Stimulated activated CD8-positive, alpha-beta memory T cell treated with anti-CD3 and anti-CD28 coated beads, Interleukin-4, amount 100 ng/mL, for 48 hours (primary cell): Measurements from ENCODE around the gene PDE4B.
"Not testable (repeated sequence)": the region's sequence is repeated elsewhere in the genome, so short reads cannot be mapped to it uniquely, and the experiment has no call there.

Experiments
- DNase-seq: peaks from one replicate; pipeline ENCODE4 v3.0.0-alpha.2; 2020

The PDE4B gene

DNA sequence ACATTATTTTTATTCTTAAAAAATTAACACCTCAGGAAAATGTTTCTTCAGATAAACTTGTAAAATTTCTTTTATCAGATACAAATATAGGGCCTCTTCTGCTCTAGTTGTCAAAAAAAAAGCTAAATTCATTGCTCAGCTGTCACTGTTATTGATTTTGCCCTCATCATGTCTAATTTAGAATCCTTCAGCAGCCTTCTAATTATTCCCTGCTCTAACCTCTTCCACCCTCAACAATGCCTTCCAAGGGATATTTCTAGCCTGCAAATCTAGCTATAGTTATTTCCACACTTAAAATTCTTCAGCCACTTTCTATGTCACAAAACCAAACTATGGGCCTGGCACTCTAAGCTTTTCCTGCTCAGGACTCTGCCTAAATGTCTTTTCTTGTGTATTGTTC lies 25.2 kb downstream of the PDE4B start:
- no peak for DNase-seq

DNA sequence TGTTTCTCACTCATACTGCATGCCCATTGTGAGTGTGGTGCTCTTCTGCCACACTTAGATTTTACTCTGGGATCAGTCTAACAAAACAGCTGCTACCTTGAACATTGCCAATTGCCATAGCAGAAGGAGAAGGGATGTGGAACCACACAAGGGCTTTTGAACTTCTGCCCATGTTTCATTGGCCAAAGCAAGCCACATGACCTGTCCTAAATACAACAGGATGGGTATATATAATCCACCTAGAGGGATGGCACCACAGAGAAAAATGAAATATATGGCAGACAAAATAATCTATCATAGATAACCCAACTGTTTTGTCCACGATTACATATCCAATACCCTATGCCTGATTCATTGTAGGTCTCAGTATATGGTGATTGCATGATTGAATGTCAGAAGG lies 26.3 kb downstream of the PDE4B start:
- no peak for DNase-seq

DNA sequence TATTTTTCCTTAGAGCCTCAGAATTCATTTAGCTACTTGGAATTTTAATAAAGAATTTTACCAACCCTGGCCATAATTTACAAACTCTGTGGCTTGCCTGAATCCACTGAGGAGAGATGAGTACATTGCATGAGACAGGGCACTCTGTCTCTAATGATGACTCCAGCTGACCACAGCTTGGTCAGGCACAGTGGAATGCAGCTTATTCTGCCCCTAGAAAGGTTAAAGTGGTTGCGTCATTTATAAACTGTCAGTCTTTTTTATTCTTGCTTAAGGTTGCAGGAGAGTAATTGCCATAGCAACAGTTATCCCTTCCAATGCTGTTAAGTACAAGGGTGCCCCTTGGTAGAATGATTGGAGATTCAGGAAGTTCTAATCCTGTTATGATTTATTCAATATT lies 28.3 kb downstream of the PDE4B start:
- DNase-seq = no peak

DNA sequence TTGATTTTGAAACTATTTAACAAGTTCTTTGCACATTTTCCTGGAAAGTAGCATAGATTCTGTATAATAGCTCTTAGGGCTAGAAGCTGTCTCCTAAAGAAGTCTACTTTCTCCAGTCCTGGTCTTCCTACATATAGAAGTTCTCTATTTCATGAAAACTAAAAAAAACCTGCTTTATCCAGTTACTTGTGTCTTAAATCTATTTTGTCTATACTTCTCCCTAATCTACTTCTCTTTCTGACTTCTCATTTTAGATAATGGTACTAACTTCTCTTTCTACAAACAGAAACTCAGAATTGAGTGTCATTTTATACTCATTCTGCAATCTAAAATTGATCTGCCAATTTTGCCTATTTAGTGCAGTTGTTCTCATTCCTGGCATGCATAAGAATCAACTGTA lies 28.7 kb downstream of the PDE4B start:
- DNase-seq = no peak

DNA sequence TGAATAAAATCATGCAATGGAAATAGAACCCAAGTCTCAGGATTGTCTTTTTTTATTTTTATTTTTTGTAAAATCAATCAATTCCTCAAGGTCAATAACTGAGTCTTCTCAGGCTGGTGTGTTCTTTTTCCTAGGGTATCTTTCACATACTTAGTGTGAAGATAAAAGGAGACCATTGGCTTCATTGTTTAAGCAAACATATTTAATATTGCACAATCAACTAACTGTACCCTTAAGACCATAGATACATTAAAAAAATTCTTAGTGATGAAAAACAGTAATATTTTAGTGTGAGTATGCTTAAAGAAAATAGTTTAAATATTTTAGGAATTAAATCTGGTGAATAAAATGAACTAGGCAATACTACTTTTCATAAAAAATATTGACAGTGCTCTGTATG lies 31.4 kb downstream of the PDE4B start:
- no peak for DNase-seq

DNA sequence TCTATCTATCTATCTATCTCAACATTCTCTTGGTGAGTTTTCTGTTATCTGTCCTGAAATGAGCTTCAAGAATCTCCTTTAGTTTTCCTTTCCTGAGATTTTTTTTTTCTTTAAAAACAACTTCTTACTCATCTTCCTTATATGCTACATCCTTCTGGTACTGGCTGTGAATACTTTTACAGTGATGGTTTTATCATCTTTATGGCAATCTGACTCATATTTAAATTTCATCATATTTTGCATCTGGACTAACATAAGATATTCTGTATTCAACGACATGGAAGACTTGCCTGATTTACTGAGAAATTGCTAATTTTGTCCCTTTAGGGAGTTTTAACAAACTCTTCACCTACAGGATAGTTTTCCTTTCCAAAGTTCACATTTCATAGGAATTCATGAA lies 33.0 kb downstream of the PDE4B start:
- DNase-seq = no peak

DNA sequence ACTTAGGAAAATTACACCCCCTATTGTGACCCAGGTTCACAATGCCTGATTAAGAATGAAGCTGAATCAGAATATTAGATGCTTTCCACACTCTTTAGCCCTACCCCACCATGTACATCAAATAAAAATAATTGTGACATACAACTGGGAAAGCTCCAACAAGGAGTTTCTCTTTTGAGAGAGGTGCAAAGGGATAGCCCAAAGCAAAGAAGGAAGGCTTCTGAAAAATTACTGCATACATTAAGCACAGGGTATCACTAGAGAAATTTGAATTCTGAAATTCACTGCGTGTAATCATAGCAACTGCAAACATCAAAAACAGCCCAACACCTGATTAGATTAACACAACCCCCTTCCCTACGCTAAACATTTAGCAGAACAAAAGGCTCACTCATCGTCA lies 34.1 kb downstream of the PDE4B start:
- DNase-seq = no peak

DNA sequence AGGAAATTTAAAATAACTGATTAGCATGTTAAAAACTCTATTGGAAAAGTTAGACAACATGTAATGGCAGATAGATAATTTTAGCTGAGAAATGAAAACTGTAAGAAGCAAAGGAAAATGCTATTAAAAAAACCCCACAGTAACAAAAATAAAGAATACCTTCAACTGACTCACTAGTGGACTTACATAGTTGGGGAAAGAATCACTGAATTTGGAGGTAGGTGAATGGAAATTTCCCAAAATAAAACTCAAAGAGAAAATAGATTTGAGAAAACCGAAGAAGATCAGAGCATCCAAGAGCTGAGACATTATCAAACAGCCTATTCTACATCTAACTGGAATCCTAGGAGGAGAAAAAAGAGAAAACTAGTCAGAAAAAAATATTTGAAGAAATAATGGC lies 34.7 kb downstream of the PDE4B start:
- no peak for DNase-seq

DNA sequence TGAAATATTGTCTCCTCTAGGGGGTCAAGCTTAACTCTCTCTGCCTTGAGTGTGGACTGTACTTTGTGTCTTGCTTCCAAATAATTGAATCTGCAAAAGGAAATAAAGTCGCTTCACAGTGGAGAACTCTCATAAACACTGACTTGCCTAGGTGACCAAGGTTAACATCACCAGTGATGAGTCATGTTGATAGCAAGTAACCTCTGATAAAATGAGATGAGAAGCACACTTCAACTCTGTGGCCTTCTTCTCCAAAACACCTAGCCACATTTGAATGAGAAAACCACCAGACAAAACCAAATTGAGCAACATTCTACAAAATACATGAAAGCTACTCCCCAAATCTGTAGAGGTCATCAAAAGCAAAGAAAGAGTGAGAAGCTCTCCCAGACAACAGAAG lies 37.6 kb downstream of the PDE4B start:
- DNase-seq = no peak

DNA sequence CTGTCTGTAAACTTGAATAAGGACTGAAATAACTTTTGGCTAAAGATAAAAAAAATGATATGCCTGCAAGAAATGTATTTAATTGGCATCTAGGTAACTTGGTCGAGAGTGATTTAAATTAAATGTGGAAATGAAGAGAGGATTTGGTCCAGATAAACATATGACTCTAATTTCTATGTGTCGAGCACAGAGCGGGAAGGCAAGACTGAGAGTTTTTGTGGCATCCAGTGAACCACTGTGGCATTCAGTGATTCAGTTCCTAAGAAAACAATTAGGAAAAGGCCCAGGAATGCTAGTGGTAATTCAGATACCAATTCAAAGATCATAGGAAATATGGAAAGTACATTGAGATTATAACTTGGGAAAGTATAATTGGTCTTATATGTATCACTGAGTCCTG lies 39.6 kb downstream of the PDE4B start:
- no peak for DNase-seq

DNA sequence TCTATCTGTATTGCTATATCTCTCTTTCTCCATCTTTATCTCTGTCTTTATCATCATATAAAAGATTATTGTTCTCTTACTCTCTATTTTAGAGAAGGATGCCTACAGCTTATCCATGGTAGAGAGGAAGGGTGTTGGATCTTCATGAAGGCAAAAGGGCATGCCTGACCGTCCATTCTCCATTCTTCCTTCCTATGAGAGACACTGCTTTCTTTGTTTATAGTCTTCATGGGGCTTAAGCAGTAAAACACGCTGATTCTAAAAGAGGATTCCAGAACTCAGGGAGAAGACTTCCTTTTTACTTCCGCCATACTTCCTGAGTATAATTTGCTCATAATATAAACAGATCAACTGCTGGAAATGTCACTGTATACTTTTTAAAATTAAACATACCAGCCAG lies 44.0 kb downstream of the PDE4B start:
- no peak for DNase-seq

DNA sequence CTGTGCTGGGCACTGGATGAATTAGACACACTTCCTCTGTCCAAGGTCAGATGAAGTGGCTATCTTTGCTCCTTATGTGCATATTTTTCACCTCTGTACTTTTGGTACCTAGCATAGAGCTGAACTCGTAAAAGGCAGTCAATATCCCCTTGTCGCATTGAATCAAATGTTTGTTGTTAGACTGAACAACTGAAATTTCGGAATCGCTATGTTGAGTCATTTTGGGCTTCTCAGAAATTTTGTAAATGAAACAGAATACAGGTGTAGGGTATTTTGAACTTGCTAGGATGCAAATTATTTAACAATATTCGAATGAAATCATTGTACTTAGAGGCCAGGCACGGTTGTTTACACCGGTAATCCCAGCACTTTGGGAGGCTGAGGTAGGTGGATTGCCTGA lies 48.0 kb downstream of the PDE4B start:
- DNase-seq = no peak

DNA sequence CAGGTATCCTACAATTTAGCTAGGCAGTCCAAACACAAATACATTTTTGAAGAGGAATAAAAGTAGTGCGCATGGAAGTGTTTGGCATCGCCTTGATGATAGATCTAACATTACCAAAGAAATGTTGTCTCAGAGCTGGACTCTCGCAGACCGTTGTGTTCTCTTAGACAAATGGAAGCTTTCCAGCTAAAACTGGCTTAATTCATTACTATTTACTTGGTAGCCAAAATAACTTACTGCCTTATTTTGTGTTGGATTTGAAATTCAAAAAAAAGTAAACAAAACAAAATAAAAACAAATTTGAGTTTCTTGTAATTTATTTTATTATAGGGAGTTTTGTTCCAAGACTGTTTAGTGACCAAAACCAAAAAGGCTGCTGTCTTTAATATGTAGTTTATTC lies 51.6 kb downstream of the PDE4B start:
- no peak for DNase-seq

DNA sequence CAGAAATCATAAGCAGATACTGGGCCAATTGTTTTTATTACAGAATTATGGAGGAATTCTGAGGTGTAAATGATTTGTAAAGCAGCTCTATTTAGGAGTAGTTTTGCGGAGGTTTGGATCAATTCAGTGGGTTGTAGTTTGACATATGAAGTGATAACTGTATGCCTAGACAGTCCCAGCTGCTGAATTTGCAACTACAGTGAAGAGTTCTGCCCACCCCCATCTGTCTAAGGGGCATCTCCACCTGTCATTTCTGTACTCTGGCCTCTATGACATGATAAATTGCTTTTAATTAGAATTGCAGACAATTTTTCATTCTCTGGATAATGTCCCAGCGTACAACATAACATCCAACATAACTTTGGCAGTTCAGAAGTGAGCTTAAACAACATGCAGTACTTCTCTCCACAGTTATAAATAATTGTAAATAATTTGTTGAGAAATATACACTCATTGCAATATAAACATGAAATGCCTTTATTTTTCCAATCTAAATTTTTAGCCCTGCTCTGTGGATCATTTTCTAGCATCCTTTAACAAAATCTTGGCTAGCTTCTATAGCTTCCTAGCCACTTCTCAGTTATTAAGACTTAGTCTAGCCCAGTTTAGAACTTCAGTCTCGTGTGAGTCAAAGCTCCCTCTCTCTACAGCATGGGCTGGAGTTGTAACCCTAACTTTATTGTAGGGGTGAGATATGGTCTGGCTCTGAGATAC lies 52.3 kb downstream of the PDE4B start:
- DNase-seq = no peak

DNA sequence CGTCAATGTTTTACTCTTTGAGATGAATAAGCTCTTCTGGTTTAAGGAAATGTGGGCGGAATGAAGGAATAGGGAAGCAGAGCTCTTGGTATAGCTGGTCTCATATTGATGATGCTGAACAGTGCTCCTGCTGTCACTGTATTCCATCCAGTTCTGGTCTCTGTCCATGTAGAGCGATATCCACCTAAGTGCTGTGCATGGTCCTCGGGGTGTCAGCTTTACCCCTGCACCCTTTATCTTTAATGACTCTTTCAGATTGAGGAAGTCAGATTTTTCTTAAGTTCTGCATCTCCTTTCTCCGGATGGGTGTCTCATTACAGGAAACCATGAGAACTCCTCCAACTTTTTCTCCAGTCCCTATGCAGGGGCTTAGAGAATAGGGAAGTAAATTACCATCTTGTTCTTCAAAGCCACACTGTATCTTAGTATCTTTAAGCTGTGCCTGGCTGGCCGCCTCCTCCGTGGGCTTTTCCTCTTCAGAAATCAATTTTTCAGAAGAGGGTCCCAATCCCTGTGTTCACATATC lies 52.9 kb downstream of the PDE4B start:
- no peak for DNase-seq

DNA sequence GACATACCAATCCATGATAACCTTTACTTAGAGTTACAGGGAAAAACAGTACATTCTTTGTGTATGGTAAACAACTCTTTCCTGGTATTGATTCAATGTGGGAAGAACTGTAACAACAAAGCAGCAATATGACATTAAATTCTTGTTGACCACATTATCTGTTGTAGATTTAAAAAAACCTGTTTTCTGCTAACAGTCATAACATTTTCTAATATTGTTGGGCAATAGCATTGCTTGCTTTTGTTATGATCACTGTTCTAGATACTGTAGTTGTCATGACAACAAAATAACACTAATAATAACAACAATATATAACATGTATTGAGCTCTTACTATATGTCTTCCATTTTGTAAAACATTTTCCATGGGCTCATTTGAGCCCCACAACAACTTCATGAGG lies 54.2 kb downstream of the PDE4B start:
- DNase-seq = no peak

DNA sequence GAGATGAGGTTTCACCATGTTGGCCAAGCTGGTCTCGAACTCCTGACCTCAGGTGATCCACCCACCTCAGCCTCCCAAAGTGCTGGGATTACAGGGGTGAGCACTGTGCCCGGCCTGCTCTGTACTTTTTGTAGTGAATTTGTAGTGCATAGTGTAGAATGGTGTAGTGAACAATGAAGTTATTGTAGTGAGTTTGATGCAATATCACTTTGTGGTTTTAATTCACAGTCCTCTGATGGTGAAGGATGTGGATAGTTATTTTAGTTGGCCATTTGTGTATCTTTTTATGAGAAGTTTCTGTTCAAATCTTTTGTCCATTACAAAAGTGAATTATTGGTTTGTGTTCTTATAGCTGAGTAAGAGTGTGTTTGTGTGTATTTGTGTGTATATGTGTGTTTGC lies 57.6 kb downstream of the PDE4B start:
- DNase-seq = no peak

DNA sequence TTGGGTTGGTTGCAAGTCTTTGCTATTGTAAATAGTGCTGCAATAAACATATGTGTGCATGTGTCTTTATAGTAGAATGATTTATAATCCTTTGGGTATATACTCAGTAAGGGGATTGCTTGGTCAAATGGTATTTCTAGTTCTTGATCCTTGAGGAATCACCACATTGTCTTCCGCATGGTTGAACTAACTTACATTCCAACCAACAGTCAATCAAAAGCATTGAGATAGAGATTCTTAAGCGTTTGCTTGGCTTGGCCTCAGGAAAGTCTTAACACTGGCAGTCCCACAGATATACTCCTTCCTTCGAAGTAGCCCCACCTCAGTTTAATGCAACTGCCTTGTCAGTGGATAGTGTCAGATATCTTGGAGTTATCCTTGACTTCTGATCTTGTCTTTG lies 63.9 kb downstream of the PDE4B start:
- DNase-seq = not testable (repeated sequence)

DNA sequence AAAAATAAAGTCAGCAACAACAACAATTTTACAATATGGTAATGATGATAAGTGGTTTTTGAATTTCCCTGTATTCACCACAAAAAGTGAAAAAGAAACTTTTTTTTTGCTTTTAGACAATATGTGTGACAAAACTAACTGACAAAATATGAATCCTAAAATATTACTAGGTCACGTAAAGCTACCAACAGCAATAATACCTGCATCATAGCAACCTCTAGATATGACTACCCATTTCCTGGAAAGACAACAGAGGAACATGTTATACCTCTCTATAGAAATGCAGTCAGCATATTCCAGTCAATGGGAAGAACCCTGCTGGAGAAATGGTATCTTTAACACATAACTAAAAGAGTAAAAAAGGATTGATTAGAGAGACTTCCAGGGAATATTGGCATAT lies 73.7 kb downstream of the PDE4B start:
- no peak for DNase-seq

DNA sequence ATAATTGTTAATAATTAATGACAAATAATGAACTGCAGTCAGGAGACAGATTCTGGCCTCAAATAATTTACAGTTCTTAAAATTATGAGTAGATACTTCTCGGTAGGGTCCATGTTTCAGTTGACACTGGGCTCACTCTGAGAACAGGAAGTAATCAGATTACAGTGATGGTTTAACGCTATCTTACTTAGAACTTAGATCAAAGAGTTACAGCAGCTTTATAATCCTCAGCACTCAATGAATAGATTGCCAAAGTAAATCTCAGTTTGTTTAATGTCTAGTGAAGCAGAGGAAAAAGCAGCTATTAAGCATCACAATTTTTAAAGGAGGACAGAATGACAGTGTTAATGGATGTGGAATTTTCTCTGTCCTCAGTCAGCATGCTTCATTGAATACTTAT lies 79.6 kb downstream of the PDE4B start:
- no peak for DNase-seq

DNA sequence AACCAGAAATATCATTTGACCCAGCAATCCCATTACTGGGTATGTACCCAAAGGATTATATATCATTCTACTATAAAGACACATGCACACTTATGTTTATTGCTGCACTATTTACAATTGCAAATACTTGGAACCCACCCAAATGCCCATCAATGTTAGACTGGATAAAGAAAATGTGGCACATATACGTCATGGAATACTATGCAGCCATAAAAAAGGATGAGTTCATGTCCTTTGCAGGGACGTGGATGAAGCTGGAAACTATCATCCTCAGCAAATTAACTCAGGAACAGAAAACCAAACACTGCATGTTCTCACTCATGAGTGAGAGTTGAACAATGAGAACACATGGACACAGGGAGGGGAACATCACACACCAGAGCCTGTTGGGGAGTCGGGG lies 85.6 kb downstream of the PDE4B start:
- not testable (repeated sequence) for DNase-seq

DNA sequence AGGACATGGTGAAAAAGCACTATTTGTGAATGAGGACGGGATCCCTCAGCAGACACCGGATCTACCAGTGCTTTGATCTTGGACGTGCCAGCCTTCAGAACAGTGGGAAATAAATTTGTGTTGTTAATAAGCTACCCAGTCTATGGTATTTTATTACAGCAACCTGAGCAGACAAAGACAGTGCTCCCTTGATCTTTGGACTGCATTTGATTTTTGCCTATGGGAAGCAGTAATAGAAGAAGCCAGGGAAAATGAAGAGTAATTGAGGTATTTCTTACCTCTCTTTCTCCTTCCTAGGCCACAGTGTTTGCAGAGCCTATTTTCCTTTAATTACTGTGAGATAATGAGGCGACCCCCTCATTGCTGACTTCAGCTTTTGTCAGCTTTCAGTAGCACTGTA lies 87.9 kb downstream of the PDE4B start:
- DNase-seq = no peak

DNA sequence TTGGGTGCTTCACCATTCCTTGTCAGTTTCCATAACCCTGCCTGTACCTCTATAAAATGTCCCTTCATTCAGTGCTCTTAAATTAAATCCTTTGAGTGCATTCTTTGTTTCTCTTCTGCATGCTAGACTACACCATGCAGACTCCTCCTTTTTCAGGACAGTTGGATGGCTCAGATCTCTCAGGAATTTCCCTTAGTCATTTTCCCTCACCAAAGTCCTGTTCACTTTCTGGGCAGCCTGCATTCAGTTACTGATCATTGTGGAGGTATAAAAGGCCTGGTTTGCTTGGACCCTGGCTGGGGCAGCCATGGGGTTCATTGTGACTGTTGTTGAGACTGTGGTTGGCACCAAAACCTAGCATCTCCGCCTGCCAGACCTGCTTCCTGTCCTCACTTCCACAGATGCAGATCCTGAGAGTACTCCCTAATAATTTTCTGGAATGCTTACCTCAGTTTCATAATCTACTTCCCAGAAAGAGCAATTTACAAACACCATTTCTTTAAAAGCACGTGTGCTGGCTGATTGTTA lies 88.4 kb downstream of the PDE4B start:
- no peak for DNase-seq

DNA sequence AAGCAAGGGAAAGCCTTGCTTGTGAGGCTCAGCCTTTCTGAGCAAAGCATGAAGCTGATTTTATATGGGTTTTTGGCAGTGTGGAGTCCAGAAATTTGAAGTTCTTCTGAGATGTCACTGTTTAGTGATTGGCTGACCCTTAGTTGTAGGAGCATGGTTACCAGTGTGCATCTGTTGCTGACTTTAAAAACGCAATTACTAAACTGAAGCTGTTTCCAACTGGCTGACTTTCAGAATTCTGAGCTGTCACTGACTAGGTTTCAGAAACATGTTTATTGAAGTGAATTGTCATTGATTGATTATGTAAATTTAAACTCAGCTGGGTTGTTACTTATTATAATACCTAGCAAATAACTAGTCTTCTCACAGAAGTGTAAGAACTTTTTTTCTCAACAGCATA lies 89.4 kb downstream of the PDE4B start:
- no peak for DNase-seq

DNA sequence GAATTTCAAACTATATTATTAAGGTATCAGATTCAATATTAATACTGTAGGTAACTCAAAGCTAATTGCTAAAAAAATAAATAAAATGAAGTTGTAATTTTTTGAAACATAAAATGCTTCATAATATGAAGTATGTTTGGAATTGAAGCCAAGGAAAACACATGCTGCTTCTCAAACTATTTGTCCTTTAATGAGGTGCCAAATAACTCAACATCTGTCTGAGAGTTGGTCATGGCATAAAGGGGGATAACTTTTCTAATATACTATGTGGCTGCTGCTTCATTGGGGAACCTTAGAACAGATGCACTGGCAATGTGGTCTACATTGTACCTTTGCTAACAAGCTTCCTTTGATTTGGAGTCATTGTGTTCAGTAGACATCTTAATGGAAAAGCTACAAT lies 96.7 kb downstream of the PDE4B start:
- no peak for DNase-seq
